DMS 273 (cell line): Measurements from ENCODE around the gene LSM4.

Experiments used
- DNase-seq: peaks from one replicate; lab custom pipeline; 2025; ENCODE audit not compliant: unreplicated experiment; lab: John Stamatoyannopoulos, UW

LSM4 gene

DNA sequence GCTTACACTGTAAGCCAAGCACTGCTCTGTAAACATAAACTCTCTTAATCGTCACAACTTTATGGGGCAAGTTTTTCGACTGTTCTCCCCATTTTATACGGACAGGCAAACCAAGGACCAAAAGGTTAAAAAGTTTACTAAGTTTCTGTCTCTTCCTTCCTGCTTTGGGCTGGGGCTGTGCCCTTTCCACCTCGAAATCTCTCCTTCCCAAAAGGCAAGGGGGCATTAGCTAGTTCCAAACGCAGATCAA, 43.7 kb downstream of the LSM4 start:
- DNase-seq = no peak

GRCh38 chr19:18278521-18279265, 44.2 kb downstream of the LSM4 start:
- DNase-seq = peak; percentile 47

- DNase-seq = peak; percentile 82
These were observed 48.0 kb downstream of the LSM4 start for GRCh38 chr19:18274781-18275356.

DNA sequence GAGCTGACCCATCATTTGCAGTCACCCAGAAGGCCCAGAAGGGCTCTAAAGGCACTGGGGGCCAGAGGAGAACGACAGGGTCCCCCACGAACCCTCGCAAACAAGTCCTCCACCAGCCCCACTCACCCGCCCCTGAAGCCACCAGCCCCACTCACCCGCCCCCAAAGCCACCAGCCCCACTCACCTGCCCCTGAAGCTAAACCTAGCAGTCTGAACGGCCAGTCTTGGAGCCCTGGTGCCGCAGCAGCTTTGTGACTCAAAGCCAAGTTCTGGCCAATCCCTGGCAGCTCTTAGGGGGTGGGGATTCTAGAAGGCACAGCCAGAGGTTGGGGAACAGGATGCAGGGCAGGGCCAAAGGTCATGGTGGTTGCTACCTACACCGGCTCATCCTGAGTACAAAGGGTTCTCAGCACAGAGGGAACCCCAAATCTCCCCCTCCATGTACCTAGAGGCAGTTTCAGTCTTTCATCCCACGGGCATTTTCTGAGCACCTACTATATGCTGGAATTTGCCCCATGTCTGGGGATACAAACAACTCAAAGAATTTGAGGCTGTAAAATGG, 48.6 kb downstream of the LSM4 start, which contains the start of gene IQCN:
Gene IQCN, minus strand, starts transcription at position 234 of the 562 bp plus-strand sequence. CDS start 4,974 bp downstream, outside the sequence.
- peak; percentile 50 for DNase-seq

DNA sequence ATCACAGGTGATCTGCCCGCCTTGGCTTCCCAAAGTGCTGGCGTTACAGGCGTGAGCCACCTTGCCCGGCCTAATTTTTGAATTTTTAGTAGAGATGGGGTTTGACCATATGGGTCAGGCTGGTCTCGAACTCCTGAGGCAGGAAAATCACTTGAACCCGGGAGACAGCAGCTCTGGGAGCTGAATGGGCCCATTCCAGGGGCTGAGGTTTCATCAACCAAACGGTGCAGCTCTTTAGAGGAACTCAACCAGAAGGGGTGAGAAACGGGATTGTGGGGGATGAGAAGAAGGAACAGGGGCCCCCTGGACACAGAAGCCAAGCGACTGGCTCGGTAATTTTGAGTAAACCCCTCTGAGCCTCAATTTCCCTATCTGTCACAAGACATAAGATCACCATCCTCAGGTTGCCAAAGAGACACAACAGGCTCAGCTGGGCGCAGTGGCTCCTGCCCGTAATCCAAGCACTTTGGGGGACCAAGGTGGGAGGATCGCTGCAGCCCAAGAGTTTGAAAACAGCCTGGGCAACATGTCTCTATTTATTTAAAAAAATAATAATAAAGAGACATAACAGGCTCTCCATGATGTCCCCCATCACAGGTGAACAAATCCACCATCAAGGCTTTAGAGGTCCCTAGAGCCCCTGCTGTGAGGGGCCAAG, 49.2 kb downstream of the LSM4 start:
- no peak for DNase-seq

GRCh38 chr19:18271433-18271841, 51.4 kb downstream of the LSM4 start:
- DNase-seq = peak; percentile 41

- no peak for DNase-seq
These were observed 52.5 kb downstream of the LSM4 start for GRCh38 chr19:18270326-18270725.

GRCh38 chr19:18269070-18269723, 53.7 kb downstream of the LSM4 start:
- no peak for DNase-seq

- no peak for DNase-seq
These were observed 55.8 kb downstream of the LSM4 start for GRCh38 chr19:18266771-18267686.

DNA sequence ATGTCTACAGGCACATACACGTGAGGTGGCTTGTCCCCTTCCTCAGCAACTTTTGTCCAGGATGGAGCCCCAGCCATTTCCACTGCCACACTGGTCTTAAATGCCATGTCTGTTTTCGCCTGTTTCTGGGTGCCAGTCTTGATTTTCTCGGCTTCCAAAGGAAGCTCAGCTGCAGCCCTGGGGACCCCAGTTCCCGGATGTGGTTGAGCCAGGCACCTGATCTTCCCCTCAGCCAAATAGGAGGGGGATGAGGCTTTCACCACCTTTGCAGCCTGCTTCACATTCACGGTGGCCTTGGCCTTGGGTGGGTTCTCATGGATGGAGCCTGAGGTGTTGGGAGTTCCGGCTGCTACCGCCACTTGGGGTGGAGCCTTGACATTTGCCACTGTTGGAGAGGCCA, 57.3 kb downstream of the LSM4 start:
- no peak for DNase-seq

DNA sequence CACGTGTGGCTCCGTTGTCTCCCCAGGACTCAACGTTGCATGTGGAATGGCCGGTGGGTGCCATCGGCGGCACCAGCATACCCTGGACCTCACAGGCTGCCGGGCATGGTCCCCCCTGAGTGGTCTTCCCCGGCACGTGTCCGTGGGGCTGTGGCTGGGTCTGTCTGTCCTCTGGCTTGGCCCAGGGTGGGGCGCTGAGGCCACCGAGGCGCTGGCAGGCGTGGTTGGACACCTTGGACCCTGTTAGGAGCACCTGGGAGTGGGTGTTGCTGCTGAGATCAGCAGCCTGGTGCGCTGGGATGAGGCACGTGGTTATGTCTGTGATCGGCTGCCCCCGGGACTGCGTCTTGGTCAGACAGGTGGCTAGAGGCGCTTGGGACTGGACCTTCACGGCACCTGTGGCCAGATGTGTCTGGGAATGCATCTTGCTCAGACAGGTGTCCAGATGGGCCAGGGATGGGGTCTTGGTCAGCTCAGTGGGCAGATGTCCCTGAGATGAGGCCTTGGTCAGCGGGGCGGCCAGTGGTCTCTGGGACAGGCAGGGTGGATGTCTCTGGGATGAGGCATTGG, 57.8 kb downstream of the LSM4 start:
- no peak for DNase-seq

GRCh38 chr19:18264137-18264854, 58.6 kb downstream of the LSM4 start:
- DNase-seq = no peak

- DNase-seq = no peak
These were observed 59.3 kb downstream of the LSM4 start for GRCh38 chr19:18263324-18264136.

DNA sequence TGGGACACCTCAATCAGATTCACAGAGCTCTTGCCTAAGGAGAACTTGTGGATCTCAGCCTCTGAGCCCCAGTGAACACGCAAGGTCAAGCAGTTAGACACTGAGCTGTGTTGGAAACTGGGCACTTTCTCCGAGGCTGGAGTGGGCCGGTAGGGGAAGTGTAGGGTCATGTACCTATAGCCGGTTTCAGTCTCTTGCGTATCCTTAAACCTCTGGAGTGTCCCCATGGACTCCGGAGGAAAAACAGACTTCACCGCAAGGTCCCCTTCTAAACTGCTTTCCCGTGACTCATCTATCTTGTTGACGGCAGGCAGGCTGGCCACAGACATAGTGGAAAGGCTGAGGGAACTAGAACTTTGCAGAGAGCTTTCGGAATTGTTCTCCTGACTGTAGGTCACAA, 60.0 kb downstream of the LSM4 start:
- no peak for DNase-seq

DNA sequence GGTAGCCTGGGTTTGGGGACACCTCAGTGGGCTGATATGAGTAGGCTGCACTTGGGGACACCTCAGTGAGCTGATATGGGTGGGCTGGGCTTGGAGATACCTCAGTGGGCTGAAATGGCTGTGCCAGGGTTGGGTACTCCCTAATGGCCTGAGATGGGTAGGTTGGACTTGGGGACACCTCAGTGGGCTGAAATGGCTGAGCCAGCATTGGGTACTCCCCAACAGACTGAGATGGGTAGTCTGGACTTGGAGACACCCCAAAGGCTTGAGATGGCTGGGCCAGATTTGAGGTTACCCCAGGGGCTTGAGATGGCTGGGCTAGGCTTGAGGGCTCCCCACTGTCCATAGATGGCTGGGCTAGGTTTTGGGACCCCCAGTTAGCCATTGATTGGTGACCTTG, 60.7 kb downstream of the LSM4 start:
- no peak for DNase-seq

DNA sequence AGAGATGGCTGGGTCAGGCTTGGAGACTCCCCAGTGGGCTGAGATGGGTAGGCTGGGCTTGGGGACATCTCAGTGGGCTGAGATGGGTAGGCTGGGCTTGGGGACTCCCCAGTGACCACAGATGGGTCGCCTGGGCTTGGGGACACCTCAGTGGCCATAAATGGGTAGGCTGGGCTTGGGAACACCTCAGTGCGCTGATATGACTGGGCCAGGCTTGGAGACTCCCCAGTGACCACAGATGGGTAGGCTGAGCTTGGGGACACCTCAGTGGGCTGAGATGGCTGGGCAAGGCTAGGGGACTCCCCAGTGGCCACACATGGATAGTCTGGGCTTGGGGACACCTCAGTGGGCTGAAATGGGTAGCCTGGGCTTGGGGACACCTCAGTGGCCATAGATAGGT, 61.4 kb downstream of the LSM4 start:
- DNase-seq = no peak

GRCh38 chr19:18259893-18260292, 63.0 kb downstream of the LSM4 start:
- no peak for DNase-seq

DNA sequence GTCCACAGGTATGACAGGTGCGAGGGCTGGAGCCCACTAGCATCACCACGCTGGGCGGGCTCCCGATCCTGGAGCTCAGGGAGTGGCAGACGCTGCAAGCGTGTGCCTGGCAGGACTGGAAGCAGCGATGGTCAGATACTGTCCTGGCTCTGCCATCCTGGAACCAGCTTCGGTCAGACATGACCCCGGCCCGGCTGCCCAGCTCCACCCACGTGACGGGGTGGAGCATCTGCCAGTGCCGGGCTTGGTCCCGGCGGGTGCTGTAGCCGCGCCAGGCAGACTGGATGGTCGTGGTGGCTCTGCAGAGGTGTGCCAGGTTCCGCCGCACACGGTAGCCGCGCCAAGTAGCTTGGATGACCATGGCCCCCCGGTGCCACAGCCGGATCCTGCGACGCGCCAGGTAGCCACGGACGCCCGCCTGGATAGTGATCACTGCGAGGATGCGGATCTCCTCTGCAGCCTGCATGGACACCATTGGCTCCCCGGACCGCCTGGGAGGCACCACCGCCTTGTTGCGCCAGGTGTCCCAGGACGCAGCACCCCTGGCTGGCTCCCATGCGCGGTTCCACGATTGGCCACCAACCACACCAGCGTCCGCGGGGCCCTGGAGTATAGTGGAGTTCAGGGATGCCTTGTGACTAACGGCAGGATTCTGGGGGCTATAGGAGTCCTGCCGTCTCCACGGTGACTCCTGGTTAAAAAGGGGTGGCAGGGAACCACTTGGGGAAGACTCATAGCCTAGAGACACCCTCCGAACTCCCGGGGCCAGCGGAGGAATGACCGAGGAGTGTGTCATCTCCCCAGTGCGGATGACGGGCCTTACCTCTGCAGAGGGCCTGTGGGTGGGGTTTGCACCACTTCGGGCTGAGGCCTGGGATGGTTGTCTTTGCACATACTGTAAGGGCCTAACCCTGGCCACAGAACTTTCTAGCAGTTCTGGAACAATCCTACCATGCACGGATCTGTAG, 65.1 kb downstream of the LSM4 start:
- DNase-seq = no peak
